GM12878 (cell line): ENCODE results near the gene INSIG1. TPM values are rescaled to one million over a fixed set of nuclear protein-coding genes. Genes with fewer than 3 reads are reported as not detected.

Experiments used
- BHLHE40 ChIP-seq, 2 experiments: fragments of 450-650 bp in 1 of 2; IDR thresholded peaks; 2 replicates each; pipeline ENCODE4 v1.6.1; 2011 to 2017; ENCODE audit warnings: low read depth in 2 of 2, borderline replicate concordance in 1 of 2, improper control_type of control experiment in 1 of 2, low read length in 1 of 2, mild to moderate bottlenecking in 1 of 2
- CBX5 ChIP-seq: sonication (generic); IDR thresholded peaks from 2 replicates; pipeline ENCODE4 v1.6.1; 2016; ENCODE audit warnings: low read depth, moderate library complexity, mild to moderate bottlenecking, inconsistent platforms
- GABPA ChIP-seq: IDR thresholded peaks from 2 replicates; pipeline ENCODE4 v1.6.1; 2014; ENCODE audit warnings: antibody characterized with exemption, low read depth, mild to moderate bottlenecking, inconsistent platforms
- HDAC6 ChIP-seq: fragments of 200-600 bp; sonication (generic); IDR thresholded peaks from one replicate; pipeline ENCODE4 v1.8.0; 2017; ENCODE audit warnings: antibody characterized with exemption; ENCODE audit not compliant: unreplicated experiment
- MTA2 ChIP-seq: fragments of 450-650 bp; IDR thresholded peaks from 2 replicates; pipeline ENCODE4 v1.6.1; 2016; ENCODE audit warnings: low read depth, mild to moderate bottlenecking, moderate library complexity
- NFYB ChIP-seq: IDR thresholded peaks from 2 replicates; pipeline ENCODE4 v1.6.1; 2011; ENCODE audit warnings: low read depth, mild to moderate bottlenecking, low read length, improper control_type of control experiment, moderate library complexity; ENCODE audit not compliant: insufficient read depth
- NR2F1 ChIP-seq: fragments of 450-650 bp; conservative IDR thresholded peaks from 2 replicates; pipeline ENCODE4 v1.6.1; 2017; ENCODE audit warnings: mild to moderate bottlenecking
- PKNOX1 ChIP-seq: fragments of 450-650 bp; IDR thresholded peaks from 2 replicates; pipeline ENCODE4 v1.6.1; 2016; ENCODE audit warnings: mild to moderate bottlenecking
- POU2F2 ChIP-seq: IDR thresholded peaks from 3 replicates; pipeline ENCODE4 v1.6.1; 2011; ENCODE audit warnings: low read depth, mild to moderate bottlenecking, low read length, borderline replicate concordance
- PRDM15 ChIP-seq: fragments of 450-650 bp; formaldehyde crosslinking; IDR thresholded peaks from 2 replicates; pipeline ENCODE4 v1.4.0; 2020; ENCODE audit warnings: mild to moderate bottlenecking, moderate library complexity
- RCOR1 ChIP-seq: conservative IDR thresholded peaks from 2 replicates; pipeline ENCODE4 v1.6.1; 2012; ENCODE audit warnings: low read depth, low read length, improper control_type of control experiment
- SMARCA5 ChIP-seq: fragments of 450-650 bp; IDR thresholded peaks from 2 replicates; pipeline ENCODE4 v1.6.1; 2017; ENCODE audit warnings: mild to moderate bottlenecking
- ZBTB33 ChIP-seq: fragments of 450-650 bp; IDR thresholded peaks from 2 replicates; pipeline ENCODE4 v1.6.1; 2017; ENCODE audit warnings: mild to moderate bottlenecking
- ZNF207 ChIP-seq: fragments of 450-650 bp; IDR thresholded peaks from 2 replicates; pipeline ENCODE4 v1.6.1; 2014; ENCODE audit warnings: antibody characterized with exemption, mild to moderate bottlenecking, borderline replicate concordance
- ZNF274 ChIP-seq: IDR thresholded peaks from one replicate; pipeline ENCODE4 v1.8.0; 2011; ENCODE audit not compliant: insufficient read length, insufficient read depth
- ZNF622 ChIP-seq: fragments of 450-650 bp; IDR thresholded peaks from 2 replicates; pipeline ENCODE4 v1.6.1; 2017; ENCODE audit warnings: mild to moderate bottlenecking, inconsistent platforms
- ZSCAN29 ChIP-seq: fragments of 450-650 bp; IDR thresholded peaks from 2 replicates; pipeline ENCODE4 v1.6.1; 2017; ENCODE audit warnings: mild to moderate bottlenecking, moderate library complexity
- ZZZ3 ChIP-seq: IDR thresholded peaks from 2 replicates; pipeline ENCODE4 v1.6.1; 2011; ENCODE audit warnings: low read depth; ENCODE audit not compliant: control insufficient read depth, insufficient read length
- polyA plus RNA-seq, 11 experiments: library from polyadenylated mRNA; depleted of rRNA in 4 of 11; unstranded in 6 of 11; stranded (reverse) in 5 of 11; fragments of >200 nt; fragmentation: Nextera tagmentation in 4 of 11; fragmentation: Illumina TruSeq in 1 of 11; extraction: Ambion mirVana in 4 of 11; extraction: Trizol in 1 of 11; gene quantifications; 1 replicate in 1 of 11; 2 replicates in 10 of 11; pipeline versions ENCODE4 v1.2.1 to v1.2.3, GENCODE V29; 2011 to 2016; ENCODE audit warnings: inconsistent platforms in 2 of 11, missing spikeins in 2 of 11, low read depth in 1 of 11
- total RNA-seq, 4 experiments: library from RNA; depleted of rRNA in 3 of 4; stranded (reverse); fragments of >200 nt in 3 of 4; fragmentation: Illumina TruSeq in 1 of 4; extraction: Trizol in 1 of 4; gene quantifications; 2 replicates each; pipeline versions ENCODE4 v1.2.1 to v1.2.3, GENCODE V29; 2013 to 2021
- TF ChIP-seq, protein P1 (sequence below): IDR thresholded peaks from 2 replicates; pipeline ENCODE4 v1.6.1; 2012; ENCODE audit warnings: mild to moderate bottlenecking, low read depth, low read length

INSIG1 gene
- total and polyA plus RNA-seq, 10 of the 15 experiments (the other 5 are each of a cell fraction or from before 2014, with no cell fraction given), result 29.6 to 168 (median 91.1) TPM

- TF ChIP-seq PRDM15 (CRISPR knock-in tag) (peak; percentile 55; the same call in 1 of the 2 replicates), GABPA (no peak), ZZZ3 (no peak), NFYB (peak; percentile 93), ZNF274 (no peak), HDAC6 (peak; percentile 65), MTA2 (no peak), ZNF622 (no peak), RCOR1 (no peak), POU2F2 (peak; percentile 59; the same call in 2 of the 3 replicates), CBX5 (peak; percentile 34; the same call in 1 of the 2 replicates), ZSCAN29 (0 out of 2 replicates have a peak, but pooled peaks have one; percentile 37), ZNF207 (peak; percentile 43; the same call in 1 of the 2 replicates), SMARCA5 (0 out of 2 replicates have a peak, but pooled peaks have one; percentile 37), PKNOX1 (no peak), NR2F1 (peak; percentile 68; the same call in 1 of the 2 replicates), ZBTB33 (no peak), BHLHE40 (IDR thresholded peaks at IDR 0.05; ENCODE audit: borderline replicate concordance in 1 of 2, low read depth in 2 of 2, low read length in 1 of 2) (peak; percentile 92 to 99)
- TF ChIP-seq, protein P1, sequence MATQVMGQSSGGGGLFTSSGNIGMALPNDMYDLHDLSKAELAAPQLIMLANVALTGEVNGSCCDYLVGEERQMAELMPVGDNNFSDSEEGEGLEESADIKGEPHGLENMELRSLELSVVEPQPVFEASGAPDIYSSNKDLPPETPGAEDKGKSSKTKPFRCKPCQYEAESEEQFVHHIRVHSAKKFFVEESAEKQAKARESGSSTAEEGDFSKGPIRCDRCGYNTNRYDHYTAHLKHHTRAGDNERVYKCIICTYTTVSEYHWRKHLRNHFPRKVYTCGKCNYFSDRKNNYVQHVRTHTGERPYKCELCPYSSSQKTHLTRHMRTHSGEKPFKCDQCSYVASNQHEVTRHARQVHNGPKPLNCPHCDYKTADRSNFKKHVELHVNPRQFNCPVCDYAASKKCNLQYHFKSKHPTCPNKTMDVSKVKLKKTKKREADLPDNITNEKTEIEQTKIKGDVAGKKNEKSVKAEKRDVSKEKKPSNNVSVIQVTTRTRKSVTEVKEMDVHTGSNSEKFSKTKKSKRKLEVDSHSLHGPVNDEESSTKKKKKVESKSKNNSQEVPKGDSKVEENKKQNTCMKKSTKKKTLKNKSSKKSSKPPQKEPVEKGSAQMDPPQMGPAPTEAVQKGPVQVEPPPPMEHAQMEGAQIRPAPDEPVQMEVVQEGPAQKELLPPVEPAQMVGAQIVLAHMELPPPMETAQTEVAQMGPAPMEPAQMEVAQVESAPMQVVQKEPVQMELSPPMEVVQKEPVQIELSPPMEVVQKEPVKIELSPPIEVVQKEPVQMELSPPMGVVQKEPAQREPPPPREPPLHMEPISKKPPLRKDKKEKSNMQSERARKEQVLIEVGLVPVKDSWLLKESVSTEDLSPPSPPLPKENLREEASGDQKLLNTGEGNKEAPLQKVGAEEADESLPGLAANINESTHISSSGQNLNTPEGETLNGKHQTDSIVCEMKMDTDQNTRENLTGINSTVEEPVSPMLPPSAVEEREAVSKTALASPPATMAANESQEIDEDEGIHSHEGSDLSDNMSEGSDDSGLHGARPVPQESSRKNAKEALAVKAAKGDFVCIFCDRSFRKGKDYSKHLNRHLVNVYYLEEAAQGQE, result peak; percentile 35; the same call in 1 of the 2 replicates
Measured at GRCh38 chr7:155297517-155298287, at the start of gene INSIG1 (continued).
